GM19099 (cell line): Measurements from ENCODE around the gene ATXN7.
A peak's percentile ranks its signal among the peaks of the same experiment; 100 is the strongest.

Source experiments
- POLR2A ChIP-seq: IDR thresholded peaks from 3 replicates; pipeline ENCODE4 v1.6.1; 2011; ENCODE audit warnings: low read depth; ENCODE audit not compliant: insufficient read length; ENCODE audit errors: extremely low read depth

ATXN7 gene

DNA sequence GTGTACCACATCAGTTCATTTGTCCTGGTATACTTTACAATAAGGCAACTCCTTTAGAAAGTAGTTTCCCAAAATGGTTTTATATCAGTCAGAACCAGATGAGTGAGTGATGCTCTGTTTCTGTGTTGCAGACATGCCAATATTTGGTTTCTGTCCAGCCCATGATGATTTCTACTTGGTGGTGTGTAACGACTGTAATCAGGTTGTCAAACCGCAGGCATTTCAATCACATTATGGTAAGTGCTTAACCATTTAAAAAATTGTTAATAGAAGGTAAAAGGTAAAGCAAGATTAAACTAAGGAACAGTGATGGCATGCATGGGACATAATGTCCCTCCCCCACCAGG lies 88.6 kb downstream of the ATXN7 start:
- TF ChIP-seq POLR2A: no peak

DNA sequence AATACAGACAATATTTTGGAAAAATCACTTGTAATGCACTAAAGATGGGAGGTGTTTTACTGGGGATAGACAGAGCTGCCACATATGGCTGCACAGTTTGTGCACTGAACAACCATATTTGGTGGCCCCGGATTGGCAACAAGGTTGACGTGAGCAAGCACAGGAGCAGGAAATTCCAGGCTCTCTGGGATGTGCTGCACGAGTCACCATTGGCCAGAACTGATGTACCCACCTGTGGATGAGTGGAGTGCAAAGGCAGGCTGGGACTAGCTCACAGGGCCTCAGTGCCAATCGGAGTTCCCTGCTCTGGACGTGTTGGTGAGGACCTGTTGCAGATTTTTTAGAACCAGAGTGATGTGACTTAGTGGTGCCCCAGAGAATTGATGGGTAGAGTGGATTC lies 90.5 kb downstream of the ATXN7 start:
- no peak for TF ChIP-seq POLR2A

DNA sequence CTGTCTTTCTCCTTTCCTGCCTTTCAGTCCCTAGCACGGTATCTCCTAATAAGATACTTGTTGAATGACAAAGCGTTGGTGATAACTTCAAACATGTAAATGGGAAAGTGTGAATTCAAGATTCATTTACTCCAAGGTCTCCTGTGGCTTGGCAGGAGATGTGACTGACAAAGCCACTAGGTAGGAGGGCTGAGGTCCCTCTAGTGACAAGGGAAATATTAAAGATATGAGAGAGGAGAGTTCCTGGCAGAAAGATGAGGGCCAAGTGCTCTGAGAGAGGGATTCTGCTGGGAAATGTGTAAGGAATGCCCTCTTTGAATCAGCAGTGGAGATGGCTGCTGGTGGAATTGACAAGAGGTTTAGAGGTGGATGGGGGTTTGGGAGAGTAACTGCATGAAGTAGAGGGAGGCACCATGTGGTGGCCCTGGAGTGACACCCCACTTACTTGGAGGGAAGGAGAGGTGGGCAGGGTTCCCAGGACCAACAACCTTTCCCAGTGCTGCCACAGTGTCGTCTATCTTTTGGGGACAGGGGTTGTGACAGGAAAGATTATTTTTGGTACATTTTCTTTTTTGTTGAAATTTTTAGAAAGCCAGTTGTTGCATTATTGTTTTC lies 91.5 kb downstream of the ATXN7 start:
- no peak for TF ChIP-seq POLR2A

DNA sequence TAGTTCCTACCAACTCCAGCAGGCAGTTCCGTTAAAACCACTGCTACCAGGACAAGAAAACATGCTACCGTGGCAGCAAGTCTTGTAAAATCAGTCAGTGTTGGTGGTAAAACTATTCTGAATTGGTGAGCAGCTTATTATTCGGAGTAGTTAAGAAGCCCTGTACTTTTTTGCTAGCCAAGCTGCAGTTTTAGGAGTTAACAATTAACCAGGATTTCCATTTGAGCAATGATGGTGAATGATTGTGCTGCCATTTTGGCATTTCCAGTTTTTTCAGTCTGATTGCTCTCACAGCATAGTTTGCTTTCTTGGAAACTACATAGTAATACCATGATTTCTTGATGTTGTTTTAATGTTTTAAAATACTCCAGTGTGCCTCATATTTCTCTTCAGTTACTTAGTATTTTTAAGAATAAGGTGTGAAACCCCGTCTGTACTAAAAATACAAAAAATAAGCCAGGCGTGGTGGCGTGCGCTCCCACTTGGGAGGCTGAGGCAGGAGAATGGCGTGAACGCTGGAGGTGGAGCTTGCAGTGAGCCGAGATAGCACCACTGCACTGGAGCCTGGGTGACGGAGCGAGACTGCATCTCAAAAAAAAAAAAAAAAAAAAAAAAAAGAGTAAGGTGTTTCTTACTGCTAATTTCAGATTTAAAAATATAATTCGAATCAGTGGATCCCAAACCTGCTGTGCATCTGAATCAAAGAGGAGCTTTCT lies 92.3 kb downstream of the ATXN7 start:
- TF ChIP-seq POLR2A: no peak

DNA sequence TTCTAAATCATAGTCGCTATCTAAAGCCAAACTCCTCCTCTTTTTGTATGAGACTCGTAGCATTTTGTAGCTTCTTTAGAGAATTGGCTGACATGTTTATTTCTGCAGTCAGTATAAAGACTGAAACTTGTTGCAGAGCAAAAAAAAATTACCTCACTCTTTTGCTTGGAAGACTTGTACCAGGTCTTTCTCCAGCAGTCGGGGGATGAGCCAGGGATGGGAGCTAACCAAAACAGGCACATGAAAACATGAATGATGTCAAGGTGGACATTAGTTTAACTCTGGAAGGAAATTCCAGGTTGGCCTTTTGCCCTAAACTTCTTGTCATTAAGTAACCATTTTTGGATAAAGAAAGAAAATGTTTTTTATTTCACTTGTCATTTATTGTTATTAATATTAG lies 95.5 kb downstream of the ATXN7 start:
- no peak for TF ChIP-seq POLR2A

DNA sequence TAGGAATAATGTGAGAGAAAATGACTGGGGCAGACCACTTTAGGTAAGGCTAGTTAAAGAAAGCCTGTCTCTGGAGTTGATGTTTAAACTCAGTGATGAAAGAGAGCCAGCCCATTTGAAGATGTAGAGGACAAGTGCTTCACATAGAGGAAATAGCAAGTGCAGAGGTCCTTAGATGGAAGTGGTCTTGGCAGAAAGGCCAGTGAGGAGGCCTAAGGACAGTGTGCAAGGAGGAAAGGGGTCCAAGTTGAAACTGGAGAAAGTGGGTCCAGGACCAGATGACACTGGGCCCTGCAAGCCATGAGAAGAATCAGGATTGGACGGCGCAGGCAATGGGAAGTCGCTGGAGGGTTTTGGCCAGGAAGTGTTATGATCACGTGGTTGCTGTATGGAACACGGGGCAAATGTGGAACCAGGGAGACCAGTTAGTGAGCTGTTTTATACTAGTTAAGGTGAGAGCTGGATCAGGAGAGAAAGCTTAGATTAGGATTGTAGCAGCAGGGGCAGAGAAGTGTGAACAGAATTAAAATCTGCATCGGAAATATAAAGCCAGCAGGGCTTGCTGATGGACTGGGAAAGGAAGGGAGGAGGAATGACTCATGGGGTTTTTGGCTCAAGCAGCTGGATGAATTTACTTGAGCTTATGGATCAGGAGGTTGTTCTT lies 96.5 kb downstream of the ATXN7 start:
- no peak for TF ChIP-seq POLR2A

DNA sequence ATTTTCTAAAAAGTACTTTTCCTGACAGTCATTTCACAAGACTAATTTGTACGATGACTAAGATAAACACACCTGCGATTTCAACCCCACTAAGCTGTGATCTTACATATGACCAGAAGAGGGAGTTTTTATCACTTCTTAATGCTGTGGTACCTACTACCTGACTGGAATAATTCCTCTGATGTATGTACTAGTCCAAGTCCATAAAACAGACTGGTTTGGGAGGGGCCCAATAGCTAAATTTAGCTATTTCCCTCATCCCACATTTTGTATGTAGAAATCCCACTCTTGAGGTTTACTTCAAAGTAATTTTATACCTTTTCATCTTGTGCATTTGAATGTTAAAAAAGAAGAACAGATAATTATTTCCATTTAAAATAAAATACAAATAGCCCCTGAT lies 98.2 kb downstream of the ATXN7 start:
- no peak for TF ChIP-seq POLR2A

DNA sequence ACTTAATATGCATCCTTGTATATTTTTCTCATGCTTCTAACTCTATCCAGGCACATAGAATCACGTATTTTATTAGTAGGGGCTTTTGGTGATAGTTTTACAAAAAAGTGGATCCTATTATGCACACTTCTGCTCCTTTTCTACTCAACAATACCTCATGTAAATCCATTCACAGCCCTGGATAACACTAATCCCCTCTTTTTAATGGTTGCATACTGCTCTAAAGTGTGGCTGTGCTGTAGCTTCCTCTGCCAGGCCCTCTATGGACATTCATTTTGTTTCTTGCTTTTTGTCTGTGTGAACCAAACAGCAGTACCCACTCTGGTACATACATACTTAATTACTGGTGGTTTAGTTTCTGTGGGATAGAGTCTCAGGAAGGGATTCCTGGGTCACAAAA lies 99.8 kb downstream of the ATXN7 start:
- TF ChIP-seq POLR2A: no peak

DNA sequence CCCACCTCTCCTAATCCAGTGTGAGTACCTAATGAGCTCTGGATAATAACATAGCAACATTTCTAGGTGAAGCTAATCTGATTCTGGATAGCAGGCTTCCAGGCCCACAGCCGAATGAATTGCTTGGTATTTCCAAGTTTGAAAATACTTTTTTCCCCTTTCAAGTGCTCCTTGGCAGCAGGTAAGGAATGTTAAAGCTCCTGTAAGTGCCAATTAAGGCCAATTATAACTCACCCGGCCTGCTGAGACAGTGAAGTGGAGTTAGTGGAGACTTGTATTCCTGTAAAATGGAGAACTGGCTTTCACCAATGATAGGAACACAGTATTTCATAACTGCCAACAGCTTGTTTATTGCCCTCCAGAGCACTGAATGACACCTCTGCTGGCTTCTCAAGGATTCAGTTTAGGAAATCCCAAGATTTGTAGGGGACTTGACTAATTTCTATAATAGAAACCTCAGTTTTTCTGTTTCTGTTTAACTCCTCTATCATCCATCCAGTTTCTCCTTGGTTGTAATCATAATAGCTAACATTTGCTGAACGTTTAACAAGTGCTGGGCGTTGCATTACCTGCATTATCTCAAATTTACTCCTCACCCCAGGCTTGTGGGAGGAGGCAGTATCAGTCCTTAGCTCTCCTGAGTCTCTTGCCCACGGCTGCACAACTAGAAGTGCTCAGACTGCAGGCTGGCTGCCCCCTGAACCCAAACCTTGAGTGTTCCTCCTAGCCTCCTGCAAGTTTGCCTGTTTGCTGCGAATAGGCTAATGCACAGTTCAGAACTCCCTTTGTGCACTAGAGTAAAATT lies 101.2 kb downstream of the ATXN7 start:
- TF ChIP-seq POLR2A: no peak

DNA sequence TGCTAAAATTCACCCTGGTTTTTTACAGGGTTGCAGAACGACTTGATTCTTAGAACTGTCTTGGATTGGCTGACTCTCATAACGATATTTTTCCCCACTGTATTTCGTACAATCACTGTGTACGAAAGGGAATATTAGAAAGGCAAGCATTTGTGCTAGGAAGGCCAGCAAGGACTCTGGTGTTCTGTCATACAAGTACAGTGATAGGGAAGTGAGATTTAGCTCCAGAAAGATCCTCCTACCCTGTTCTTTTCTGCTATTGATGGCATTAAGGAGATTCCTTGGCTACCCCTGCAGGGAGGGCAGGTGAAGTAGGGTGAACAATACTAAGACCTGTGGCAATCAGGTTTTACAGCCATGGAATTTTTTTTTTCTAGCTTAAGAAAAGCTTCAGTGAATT lies 102.3 kb downstream of the ATXN7 start:
- TF ChIP-seq POLR2A: no peak

DNA sequence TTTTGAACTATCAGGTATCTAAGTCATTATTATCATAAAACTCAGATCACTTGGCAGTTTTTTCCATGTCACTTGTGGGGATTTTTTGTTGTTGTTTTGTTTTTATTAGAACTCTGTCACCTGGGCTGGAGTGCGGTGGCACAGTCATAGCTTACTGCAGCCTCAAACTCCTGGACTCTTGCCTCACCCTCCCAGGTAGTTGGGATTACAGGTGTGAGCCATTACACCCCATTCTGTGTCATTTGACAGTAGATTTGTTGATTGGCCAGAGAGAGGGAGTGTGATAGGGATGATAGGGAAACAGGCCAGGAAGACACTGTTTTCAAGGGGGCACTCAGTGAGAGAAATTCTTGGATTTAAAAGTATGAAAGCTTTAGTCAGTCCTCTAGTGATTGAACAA lies 103.2 kb downstream of the ATXN7 start:
- no peak for TF ChIP-seq POLR2A

DNA sequence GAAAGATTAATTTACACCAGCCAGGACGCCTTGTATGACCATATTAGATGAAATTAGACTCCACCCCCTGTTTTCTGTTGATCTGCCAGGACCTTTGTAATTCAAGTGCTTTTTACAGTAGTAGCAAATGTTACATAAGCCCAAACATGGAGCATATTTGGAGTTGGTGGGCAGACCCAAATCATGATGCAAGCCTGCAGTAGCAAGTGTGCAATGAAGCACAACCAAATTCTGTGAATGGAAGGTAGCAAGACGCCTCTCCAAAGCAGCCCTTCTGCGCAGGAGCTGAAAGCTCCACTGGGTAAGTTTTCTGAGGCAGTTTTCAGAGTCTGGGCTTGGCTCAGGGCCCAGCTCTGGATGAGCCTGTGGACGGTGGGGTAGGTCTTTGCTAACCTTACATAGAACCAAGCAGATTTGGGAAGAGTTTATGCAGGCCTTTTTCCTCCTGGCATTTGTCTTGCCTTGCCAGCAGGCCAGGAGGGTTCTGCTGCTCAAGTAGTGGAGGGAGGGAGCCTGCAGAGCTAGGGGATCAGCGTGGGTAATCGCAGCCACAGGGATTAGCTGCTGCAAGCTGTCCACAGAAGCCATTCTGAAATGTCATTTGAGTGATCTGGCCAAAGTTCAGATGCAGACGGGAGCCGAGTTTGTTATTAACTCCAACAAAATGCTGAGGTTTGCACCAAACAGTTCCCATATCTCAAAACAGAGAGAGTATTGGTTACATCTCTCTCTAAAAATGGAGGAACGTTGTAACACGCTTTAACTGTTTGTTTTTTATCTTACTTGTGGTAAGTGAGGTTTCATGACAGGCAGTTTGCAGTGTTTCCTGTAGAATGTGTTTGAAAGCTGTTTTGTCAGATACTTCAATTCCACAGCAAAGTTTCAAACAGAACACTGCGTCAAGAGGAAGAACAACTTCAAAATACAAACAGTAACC lies 104.3 kb downstream of the ATXN7 start:
- peak; percentile 26 for TF ChIP-seq POLR2A

DNA sequence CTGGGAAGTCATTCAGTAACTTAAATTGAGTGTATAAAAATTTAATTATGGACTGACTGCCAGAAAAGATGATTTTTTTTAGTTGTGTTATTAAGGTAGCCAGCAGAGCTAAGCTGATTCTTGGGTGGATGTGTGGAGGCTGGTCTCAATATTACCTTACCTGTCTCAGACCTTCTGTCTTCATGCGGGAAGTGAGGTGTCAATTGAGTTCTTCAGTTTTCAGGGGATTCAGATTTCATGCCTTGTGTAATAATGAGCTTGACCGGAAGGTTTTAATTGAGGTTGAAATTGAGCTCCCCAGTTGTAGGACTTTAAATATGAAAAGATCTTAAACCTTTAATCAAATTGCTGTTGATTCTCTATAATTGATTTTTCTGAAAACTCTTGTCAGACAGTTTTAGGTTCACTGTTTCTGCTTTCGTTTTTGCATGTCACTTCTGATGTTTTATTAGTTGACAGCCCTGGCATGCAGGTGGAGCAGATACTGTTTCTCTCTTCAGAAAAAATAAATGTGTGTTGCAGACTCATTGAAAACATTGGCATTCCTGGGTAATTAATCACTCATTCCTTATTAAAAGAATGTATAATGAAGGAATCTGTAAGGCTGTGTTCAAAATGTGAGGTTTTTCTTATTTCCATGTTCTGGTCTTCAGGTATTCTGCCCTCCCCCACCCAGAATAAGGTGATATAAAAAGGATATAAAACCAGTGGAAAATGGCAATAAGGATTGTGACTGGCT lies 105.1 kb downstream of the ATXN7 start:
- TF ChIP-seq POLR2A: no peak

DNA sequence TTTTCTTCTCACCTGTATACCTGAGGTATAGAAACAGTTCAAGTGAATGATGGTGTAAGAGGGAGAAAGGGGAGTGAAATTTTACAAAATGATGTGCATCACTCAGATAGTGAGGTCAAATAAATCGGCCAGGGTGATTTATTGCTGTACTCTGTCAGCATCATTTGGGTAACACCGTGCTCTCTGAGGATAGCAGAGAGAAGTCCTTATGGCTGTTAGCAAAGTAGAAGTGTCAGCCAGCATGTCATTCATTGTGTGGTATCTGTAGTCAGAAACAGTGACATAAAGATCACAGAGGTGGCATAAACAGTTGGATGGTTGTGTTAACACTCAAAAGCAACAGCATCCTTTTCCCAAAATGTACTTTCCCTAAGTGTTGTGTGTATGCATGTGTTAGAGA lies 106.2 kb downstream of the ATXN7 start:
- no peak for TF ChIP-seq POLR2A
